Suprapubic skin (tissue), 4 donors: ENCODE results near the gene PNPLA1. TPM values are rescaled to one million over a fixed set of nuclear protein-coding genes. Genes with fewer than 3 reads are reported as not detected.
A peak's percentile ranks its signal among the peaks of the same experiment; 100 is the strongest.

ENCODE experiments used
- DNase-seq, 2 donors: peaks; one replicate each; pipeline ENCODE4 v3.0.0-alpha.2; 2019; ENCODE audit warnings: low spot score in 2 of 2
- H3K27ac ChIP-seq: fragments of 200-600 bp; sonication (generic); one replicate; pipeline ENCODE4 v1.5.1; 2019
- H3K27me3 ChIP-seq: fragments of 200-600 bp; sonication (generic); one replicate; pipeline ENCODE4 v1.5.1; 2019
- H3K36me3 ChIP-seq: fragments of 200-600 bp; sonication (generic); one replicate; pipeline ENCODE4 v1.5.1; 2019
- H3K4me1 ChIP-seq: fragments of 200-600 bp; sonication (generic); one replicate; pipeline ENCODE4 v1.5.1; 2019
- H3K4me3 ChIP-seq: fragments of 200-600 bp; sonication (generic); one replicate; pipeline ENCODE4 v1.5.1; 2019; ENCODE audit warnings: mild to moderate bottlenecking
- H3K9me3 ChIP-seq: fragments of 200-600 bp; sonication (generic); one replicate; pipeline ENCODE4 v1.5.1; 2019
- CTCF ChIP-seq, 2 donors: fragments of 200-600 bp in 1 of 2; fragments of 450-650 bp in 1 of 2; sonication (generic) in 1 of 2; IDR thresholded peaks; one replicate each; pipeline ENCODE4 v1.5.1; 2016 to 2019; ENCODE audit warnings: antibody characterized with exemption in 2 of 2, mild to moderate bottlenecking in 1 of 2, moderate library complexity in 1 of 2
- EP300 ChIP-seq: sonication (generic); formaldehyde crosslinking; IDR thresholded peaks from one replicate; pipeline ENCODE4 v1.6.1; 2017; ENCODE audit warnings: antibody characterized with exemption
- POLR2A ChIP-seq, 2 donors: fragments of 450-650 bp; IDR thresholded peaks; one replicate each; pipeline ENCODE4 v1.6.1; 2017; ENCODE audit warnings: antibody characterized with exemption in 2 of 2, mild to moderate bottlenecking in 2 of 2, moderate library complexity in 2 of 2
- POLR2AphosphoS5 ChIP-seq, 3 donors: sonication (generic); formaldehyde crosslinking; IDR thresholded peaks; one replicate each; pipeline ENCODE4 v1.6.1; 2017; ENCODE audit warnings: antibody characterized with exemption in 3 of 3
- WGBS: methylation state at CpG from one replicate; pipeline ENCODE4 v1.1.5; 2018; 5-methylcytosine and 5-hydroxymethylcytosine counted together
- total RNA-seq, 4 donors: library from RNA; depleted of rRNA; stranded (reverse); fragments of >200 nt; gene quantifications; one replicate each; pipeline ENCODE4 v1.1.0, GENCODE V29; 2016

PNPLA1 gene
- total RNA-seq, 4 donors from 2014 or later, result 15.7 to 40.3 (median 32.9) TPM

- WGBS, result 62% methylated on average over 8 of the region's 8 CpGs
- H3K4me1 ChIP-seq, result peaks cover 37% of the 10 kb centered on the region
- H3K9me3 ChIP-seq, result no peaks in the 10 kb centered on the region
- DNase-seq, result no peak
- TF ChIP-seq POLR2AphosphoS5 (IDR thresholded peaks at IDR 0.05), result no peak
- no peak for TF ChIP-seq POLR2A (IDR thresholded peaks at IDR 0.05)
- no peak for TF ChIP-seq CTCF (IDR thresholded peaks at IDR 0.05)
- no peak for TF ChIP-seq EP300
- no peak overlapping the region for H3K27ac ChIP-seq
- no peak overlapping the region for H3K4me3 ChIP-seq
- no peaks in the 10 kb centered on the region for H3K36me3 ChIP-seq
- H3K27me3 ChIP-seq, result no peaks in the 10 kb centered on the region
These were observed 24.2 kb upstream of the PNPLA1 start for GRCh38 chr6:36245572-36246061.

GRCh38 chr6:36246506-36247268 lies 23.2 kb upstream of the PNPLA1 start:
- Histone ChIP-seq H3K27me3 (no peaks in the 10 kb centered on the region), H3K9me3 (no peaks in the 10 kb centered on the region), H3K4me3 (no peak overlapping the region), H3K36me3 (no peaks in the 10 kb centered on the region), H3K27ac (peak overlapping the region; percentile 52), H3K4me1 (peaks cover 37% of the 10 kb centered on the region)
- 86% methylated on average over 22 of the region's 22 CpGs for WGBS
- DNase-seq, result no peak
- TF ChIP-seq POLR2AphosphoS5 (IDR thresholded peaks at IDR 0.05), result no peak
- no peak for TF ChIP-seq CTCF (IDR thresholded peaks at IDR 0.05)

GRCh38 chr6:36247693-36248092 lies 22.2 kb upstream of the PNPLA1 start:
- H3K27ac ChIP-seq, result peak overlapping the region; percentile 47

GRCh38 chr6:36248980-36249379 lies 20.9 kb upstream of the PNPLA1 start:
- WGBS, result 80% methylated on average over 1 of the region's 1 CpG
- Histone ChIP-seq H3K4me3 (no peak overlapping the region), H3K27me3 (no peaks in the 10 kb centered on the region), H3K27ac (peak overlapping the region; percentile 27), H3K36me3 (no peaks in the 10 kb centered on the region), H3K4me1 (peaks cover 37% of the 10 kb centered on the region), H3K9me3 (no peaks in the 10 kb centered on the region)
- DNase-seq, result no peak
- TF ChIP-seq CTCF (IDR thresholded peaks at IDR 0.05) (no peak), POLR2AphosphoS5 (IDR thresholded peaks at IDR 0.05) (no peak), POLR2A (IDR thresholded peaks at IDR 0.05) (no peak), EP300 (no peak)

More at GRCh38 chr6:36247693-36248092, 22.2 kb upstream of the PNPLA1 start:
- H3K9me3 ChIP-seq, result no peaks in the 10 kb centered on the region
- TF ChIP-seq POLR2A (IDR thresholded peaks at IDR 0.05) (no peak), POLR2AphosphoS5 (IDR thresholded peaks at IDR 0.05) (no peak), CTCF (IDR thresholded peaks at IDR 0.05) (no peak), EP300 (no peak)
- H3K4me3 ChIP-seq, result no peak overlapping the region
- no peak for DNase-seq
- H3K4me1 ChIP-seq, result peaks cover 37% of the 10 kb centered on the region
- H3K27me3 ChIP-seq, result no peaks in the 10 kb centered on the region
- 56% methylated on average over 6 of the region's 6 CpGs for WGBS
- H3K36me3 ChIP-seq, result no peaks in the 10 kb centered on the region

- Histone ChIP-seq H3K4me3 (no peak overlapping the region), H3K36me3 (no peaks in the 10 kb centered on the region), H3K4me1 (peaks cover 37% of the 10 kb centered on the region), H3K27me3 (no peaks in the 10 kb centered on the region), H3K9me3 (no peaks in the 10 kb centered on the region), H3K27ac (no peak overlapping the region)
- no peak for DNase-seq
- TF ChIP-seq POLR2A (IDR thresholded peaks at IDR 0.05) (no peak), CTCF (IDR thresholded peaks at IDR 0.05) (no peak), POLR2AphosphoS5 (IDR thresholded peaks at IDR 0.05) (no peak), EP300 (no peak)
- 82% methylated on average over 5 of the region's 5 CpGs for whole genome bisulfite sequencing
These were observed 20.3 kb upstream of the PNPLA1 start for GRCh38 chr6:36249536-36249935.
